Suppressor macrophage treated with lipopolysaccharide for 1 hour (primary cell): Measurements from ENCODE around the gene IPO4.
"Not testable (repeated sequence)": the region's sequence is repeated elsewhere in the genome, so short reads cannot be mapped to it uniquely, and the experiment has no call there.

Experiments
- DNase-seq, 3 donors: peaks; one replicate each; pipeline ENCODE4 v3.0.0-alpha.2; 2020 to 2022

IPO4 gene

GRCh38 chr14:24215495-24216344, 27.1 kb upstream of the IPO4 start, which contains the start of gene MDP1:
TSS of gene MDP1 (minus strand) at chr14:24216066. CDS start at chr14:24215955, 111 bp downstream.
- peak; percentile 93 for DNase-seq

- no peak for DNase-seq
Measured at GRCh38 chr14:24213866-24214662, 25.4 kb upstream of the IPO4 start.

- peak; percentile 98 to 99 (median 99) for DNase-seq
Measured at GRCh38 chr14:24212924-24213865, 24.6 kb upstream of the IPO4 start, which contains the start of gene CHMP4A. TSS of gene CHMP4A (minus strand) at chr14:24213488. CDS start at chr14:24213439, 49 bp downstream.

GRCh38 chr14:24211311-24211710, 22.7 kb upstream of the IPO4 start:
- no peak for DNase-seq

- no peak for DNase-seq
Measured at GRCh38 chr14:24207625-24208024, 19.0 kb upstream of the IPO4 start.

- DNase-seq: no peak
Measured at GRCh38 chr14:24207104-24207551, 18.5 kb upstream of the IPO4 start.

- DNase-seq: no peak
Measured at GRCh38 chr14:24206260-24207103, 17.9 kb upstream of the IPO4 start.

GRCh38 chr14:24204163-24205146, 15.8 kb upstream of the IPO4 start:
- DNase-seq: no peak

- DNase-seq: not testable (repeated sequence)
Measured at GRCh38 chr14:24203249-24203886, 14.8 kb upstream of the IPO4 start.

- not testable (repeated sequence) for DNase-seq
Measured at GRCh38 chr14:24202538-24202937, 13.9 kb upstream of the IPO4 start.

- no peak for DNase-seq
Measured at GRCh38 chr14:24198814-24199524, 10.4 kb upstream of the IPO4 start.

- no peak for DNase-seq
Measured at GRCh38 chr14:24197056-24197450, 8.4 kb upstream of the IPO4 start.

- DNase-seq: peak; percentile 33 to 41 (median 35)
Measured at GRCh38 chr14:24196071-24197055, 7.7 kb upstream of the IPO4 start.

GRCh38 chr14:24195186-24196070, 6.8 kb upstream of the IPO4 start, which contains the start of gene TM9SF1:
TSS of gene TM9SF1 (minus strand) at chr14:24195441. CDS start at chr14:24195019, 422 bp downstream.
- DNase-seq: peak; percentile 88 to 93 (median 90)

- DNase-seq: no peak
Measured at GRCh38 chr14:24194873-24195185, 6.2 kb upstream of the IPO4 start.

- DNase-seq: no peak
Measured at GRCh38 chr14:24194186-24194872, 5.7 kb upstream of the IPO4 start.
